EL (cell line): ENCODE measurements around the gene TTC28.
"Not testable (repeated sequence)": the region's sequence is repeated elsewhere in the genome, so short reads cannot be mapped to it uniquely, and the experiment has no call there.

Source experiments
- DNase-seq: peaks from one replicate; pipeline ENCODE4 v3.0.0-alpha.2; 2016

Gene TTC28

DNA sequence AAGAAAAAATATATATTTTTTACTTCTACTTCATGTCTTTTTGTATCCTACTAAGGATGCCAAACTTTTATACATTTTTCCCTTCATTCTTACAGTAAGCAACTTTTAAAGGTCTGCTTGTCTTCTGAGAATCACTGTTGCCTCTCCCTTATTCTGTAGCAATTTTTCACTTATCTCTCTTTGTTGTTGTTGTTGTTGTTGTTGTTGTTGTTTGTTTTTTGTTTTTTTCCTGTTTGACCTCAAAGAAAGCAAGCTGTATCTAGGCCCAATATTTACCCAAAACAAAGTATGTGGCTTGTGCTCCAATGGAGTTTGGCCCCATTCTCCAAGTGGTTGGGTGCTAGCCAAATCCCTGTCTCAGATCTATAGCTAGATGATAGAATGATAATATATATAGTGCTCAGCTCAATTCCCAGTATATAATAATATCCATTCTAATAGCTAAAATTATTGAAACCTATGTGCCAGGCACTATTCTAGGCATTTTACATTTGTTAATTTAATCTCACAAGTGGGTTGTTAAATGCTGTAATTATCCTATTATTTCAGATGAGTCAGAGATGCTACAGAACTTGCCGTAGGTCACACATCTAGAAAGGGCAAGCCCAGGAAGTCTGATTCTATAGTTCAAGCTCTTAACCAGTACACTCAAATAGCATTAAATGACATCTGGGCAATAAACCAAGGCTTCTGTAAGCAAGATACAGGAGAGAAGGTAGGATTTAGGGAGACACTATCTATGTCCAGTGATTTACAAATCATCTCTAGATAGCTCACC lies 555.5 kb downstream of the TTC28 start:
- DNase-seq, result no peak

GRCh38 chr22:28120691-28121592 lies 558.7 kb downstream of the TTC28 start:
- DNase-seq, result no peak

- no peak for DNase-seq
These were observed 560.5 kb downstream of the TTC28 start for GRCh38 chr22:28118957-28119631.

- peak; percentile 94 for DNase-seq
These were observed 563.4 kb downstream of the TTC28 start for GRCh38 chr22:28116219-28116673.

- no peak for DNase-seq
These were observed 564.2 kb downstream of the TTC28 start for GRCh38 chr22:28115426-28115825.

DNA sequence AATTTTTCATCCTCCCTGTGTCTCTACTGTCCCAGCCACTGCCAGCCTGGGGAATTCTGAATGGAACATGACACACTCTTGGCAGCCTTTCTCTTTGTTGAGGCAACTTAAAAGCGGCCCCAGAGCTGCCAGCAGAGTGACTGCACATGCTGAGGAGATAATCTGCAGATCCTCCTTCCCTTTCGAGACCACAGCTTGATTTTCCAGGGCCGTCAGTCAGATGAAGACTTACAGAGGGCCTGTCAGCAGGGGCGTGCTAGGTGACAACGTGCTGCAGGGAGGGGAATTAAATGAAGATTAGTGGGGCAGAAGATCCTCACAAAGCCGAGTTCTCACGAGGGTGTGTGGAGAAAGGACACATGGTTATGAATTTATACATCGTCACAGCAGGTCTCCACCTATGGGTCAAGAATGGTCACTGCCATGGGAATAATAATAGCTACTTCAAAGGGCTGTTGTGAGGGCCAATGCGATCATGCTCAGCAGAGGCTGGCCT lies 567.0 kb downstream of the TTC28 start:
- DNase-seq, result peak; percentile 38

DNA sequence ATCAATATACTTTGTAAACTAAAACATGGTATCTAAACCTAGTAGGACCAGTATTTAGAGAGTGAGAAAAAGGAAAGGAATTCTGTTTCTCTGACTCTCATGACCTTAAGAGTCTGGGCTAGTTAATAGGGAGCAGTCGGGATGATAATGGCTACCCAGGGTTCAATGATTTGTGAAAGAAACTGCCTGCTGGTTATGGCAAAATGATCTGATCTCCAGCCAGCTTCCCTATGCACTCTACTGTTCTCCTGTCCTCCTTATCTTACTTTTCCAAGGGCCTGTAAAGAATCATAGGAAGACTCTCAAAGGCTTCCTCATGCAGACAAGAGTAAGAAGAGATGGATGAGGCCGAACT lies 567.5 kb downstream of the TTC28 start:
- DNase-seq, result no peak

- peak; percentile 31 for DNase-seq
These were observed 568.0 kb downstream of the TTC28 start for GRCh38 chr22:28111501-28112189.

DNA sequence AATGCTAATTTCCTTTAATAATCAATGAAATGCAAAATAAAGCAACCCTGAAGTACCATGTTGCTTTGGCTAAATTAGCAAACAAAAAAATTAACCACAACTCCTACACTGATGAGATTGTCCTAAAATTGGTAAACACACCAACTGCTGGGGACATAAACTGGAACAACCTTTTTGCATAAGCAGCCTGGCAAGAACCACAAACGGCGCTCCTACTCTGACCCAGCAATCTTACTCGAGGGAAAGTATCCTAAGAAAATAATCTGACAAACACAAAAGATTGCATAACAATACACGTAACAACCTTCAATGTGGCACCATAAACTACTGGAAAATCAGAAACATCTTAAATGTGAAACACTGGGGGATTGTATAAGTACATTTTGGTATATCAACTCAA lies 570.8 kb downstream of the TTC28 start:
- DNase-seq, result no peak

DNA sequence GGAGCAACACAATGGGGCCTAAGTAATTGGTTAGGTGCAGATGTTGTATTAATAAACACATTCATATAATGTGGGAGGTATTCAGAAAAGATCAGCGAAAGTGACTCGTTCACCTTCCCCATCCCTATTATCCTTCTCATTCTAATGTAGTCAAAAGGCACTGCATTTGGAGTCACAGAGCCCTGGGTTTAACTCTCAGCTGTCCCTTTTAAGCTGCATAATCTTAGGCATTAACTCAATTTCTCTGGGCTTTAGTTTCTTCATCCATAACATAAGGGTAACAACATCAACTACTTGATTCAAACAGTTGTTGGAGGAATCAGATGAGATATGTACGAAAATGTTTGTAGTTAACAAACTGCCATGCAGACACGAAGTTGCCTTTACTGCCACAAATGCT lies 573.0 kb downstream of the TTC28 start:
- DNase-seq, result no peak

DNA sequence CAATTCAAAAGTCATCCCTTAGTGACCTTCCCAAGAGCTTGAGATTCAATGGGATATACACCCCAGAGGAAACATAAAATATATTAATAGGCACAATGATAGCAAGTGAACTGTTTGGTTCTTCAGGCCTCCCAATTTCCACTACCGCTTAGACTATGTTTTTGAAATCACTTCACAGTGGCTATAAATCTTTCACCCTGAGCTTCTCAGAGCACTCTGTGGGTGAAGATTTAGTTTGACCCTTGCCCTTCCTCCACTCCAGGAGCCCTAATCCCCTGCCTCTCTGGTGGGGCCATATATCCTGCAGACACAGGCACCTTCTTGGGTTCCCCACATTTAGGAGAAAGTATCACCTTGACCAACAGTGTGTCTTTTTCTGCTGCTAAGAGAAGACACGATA lies 573.7 kb downstream of the TTC28 start:
- DNase-seq, result no peak

- DNase-seq, result no peak
These were observed 574.2 kb downstream of the TTC28 start for GRCh38 chr22:28105413-28105812.

DNA sequence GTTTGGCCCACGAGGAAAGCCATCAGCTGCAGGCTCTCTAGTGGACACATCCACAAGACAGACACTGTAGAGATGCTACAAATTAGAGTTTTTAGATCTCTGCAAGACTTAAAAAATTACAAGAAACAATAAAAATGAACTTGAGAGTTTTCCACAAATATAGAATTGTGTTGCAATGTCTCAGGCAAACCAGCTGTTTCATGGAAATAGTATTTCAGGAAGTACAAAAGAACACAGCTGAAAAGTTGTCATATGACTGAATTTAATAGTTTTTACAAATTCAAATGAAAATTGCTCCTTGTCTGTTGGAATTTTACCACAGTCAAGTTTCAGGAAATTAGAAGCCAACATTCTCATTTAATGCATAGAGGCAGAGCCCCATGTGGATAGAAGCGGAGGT lies 576.0 kb downstream of the TTC28 start:
- no peak for DNase-seq

GRCh38 chr22:28102151-28102812 lies 577.4 kb downstream of the TTC28 start:
- no peak for DNase-seq

- DNase-seq, result no peak
These were observed 582.0 kb downstream of the TTC28 start for GRCh38 chr22:28097627-28098026.

DNA sequence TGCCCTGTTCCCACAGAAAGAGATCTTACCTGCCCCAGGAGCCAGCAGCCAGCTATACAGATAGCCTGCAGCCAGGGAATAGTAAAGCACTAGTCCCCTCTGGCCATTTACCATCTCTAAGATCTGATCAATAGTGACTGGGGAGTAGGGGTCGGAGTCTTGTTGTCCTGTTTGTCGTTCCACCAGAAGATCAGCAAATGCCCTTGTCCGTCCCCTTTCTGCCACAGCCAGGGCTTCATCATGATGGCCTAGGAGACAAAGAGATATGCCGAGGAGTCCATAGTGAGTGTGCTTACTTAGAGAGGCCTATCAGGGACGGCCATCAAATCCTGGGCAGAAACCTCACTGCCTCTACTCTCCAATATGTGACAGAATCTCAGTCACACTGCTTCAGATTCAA lies 583.5 kb downstream of the TTC28 start:
- DNase-seq, result no peak

DNA sequence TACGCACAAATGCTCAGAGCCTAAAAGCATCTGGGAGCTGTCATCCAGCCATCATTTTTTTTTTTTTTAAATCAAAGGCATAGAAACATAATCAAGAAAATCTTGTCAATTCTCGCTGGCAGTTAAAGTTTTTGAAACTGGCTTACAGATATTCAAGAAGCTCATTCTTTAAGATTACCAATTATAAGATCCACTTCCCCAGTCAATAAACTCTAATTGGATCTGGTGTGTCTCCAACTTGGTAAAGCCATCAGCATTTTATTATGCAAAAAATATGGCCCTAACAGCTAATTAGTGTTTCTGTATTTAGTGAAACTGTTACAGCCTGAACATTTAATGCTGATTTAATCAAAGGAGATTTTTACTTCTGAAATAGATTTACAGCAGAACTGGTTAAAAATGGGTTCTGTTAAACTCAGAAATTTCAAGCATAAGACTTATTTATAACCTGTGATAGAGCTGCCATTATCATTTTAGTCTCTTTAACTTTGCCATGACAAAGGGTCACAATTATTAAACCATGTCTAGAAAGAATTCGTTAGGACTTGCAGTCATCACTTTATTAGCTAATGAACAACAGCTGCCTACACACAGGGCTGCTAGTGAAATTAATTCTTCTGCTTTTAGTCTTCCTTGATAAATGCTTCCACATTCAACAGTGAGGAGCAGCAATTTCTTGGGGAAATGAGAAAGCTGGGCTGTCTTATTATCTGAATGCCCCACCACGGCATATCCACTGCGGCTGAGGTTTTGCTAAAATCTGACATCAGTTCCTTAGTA lies 584.1 kb downstream of the TTC28 start:
- DNase-seq, result no peak

DNA sequence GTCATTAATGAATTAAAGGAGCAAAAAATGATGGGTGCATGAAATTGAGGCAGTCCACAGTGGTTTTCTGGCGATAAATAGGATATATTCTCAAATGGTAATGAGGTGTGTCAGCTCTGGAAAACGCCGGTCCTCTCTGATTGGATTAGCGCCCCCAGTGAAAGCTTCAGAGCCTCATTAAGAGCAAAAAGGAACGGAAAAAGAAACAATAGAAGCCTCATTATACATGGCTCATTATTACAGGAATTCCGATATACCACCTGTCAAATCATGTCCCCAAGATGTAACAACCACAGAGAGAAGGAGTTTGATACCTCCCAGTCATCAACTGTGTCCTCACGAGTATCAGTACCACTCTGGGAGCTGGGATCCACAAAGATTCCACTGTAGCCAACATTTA lies 584.9 kb downstream of the TTC28 start:
- DNase-seq, result no peak

GRCh38 chr22:28093711-28094110 lies 585.9 kb downstream of the TTC28 start:
- no peak for DNase-seq

DNA sequence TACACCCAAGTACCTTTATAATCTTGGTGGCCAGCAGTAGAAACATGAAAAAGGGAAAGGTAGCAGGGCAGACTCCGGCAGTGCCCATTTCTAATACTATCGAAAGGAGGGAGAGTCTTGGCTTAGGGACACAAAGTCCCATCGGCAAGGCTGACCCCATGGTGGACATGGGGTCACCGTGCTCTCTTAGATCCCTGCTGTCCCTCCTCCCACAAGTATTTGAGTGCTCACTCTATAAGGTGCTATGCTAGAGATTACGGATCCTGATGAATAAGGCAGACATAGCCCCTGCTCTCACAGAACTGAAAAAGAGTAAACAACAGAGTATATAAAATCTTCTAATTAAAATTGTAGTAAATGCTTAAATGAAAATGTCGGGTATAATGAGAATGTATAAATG lies 588.2 kb downstream of the TTC28 start:
- DNase-seq, result no peak

- DNase-seq, result not testable (repeated sequence)
These were observed 590.1 kb downstream of the TTC28 start for GRCh38 chr22:28089541-28089940.
